HG02763 (cell line): Measurements from ENCODE around the gene HIPK2.
A peak's percentile ranks its signal among the peaks of the same experiment; 100 is the strongest.

ENCODE experiments used
- ATAC-seq: cut with Tn5 transposase; IDR thresholded peaks from one replicate; pipeline ENCODE4 v1.9.1; 2021; ENCODE audit warnings: mild to moderate bottlenecking, moderate library complexity; ENCODE audit not compliant: unreplicated experiment

Gene HIPK2

GRCh38 chr7:139699640-139700504, 77.9 kb downstream of the HIPK2 start:
- ATAC-seq = no peak

- no peak for ATAC-seq
Measured at GRCh38 chr7:139698844-139699243, 79.0 kb downstream of the HIPK2 start.

- ATAC-seq = no peak
Measured at GRCh38 chr7:139698278-139698677, 79.5 kb downstream of the HIPK2 start.

- ATAC-seq = no peak
Measured at GRCh38 chr7:139697056-139697455, 80.7 kb downstream of the HIPK2 start.

- no peak for ATAC-seq
Measured at GRCh38 chr7:139696552-139696951, 81.2 kb downstream of the HIPK2 start.

- ATAC-seq = no peak
Measured at GRCh38 chr7:139695588-139695987, 82.2 kb downstream of the HIPK2 start.

GRCh38 chr7:139695051-139695450, 82.7 kb downstream of the HIPK2 start:
- ATAC-seq = no peak

GRCh38 chr7:139694389-139694676, 83.5 kb downstream of the HIPK2 start:
- no peak for ATAC-seq

GRCh38 chr7:139693651-139694388, 84.0 kb downstream of the HIPK2 start:
- ATAC-seq = no peak

GRCh38 chr7:139692723-139693122, 85.1 kb downstream of the HIPK2 start:
- no peak for ATAC-seq

GRCh38 chr7:139691253-139691781, 86.5 kb downstream of the HIPK2 start:
- no peak for ATAC-seq

GRCh38 chr7:139687980-139688632, 89.7 kb downstream of the HIPK2 start:
- no peak for ATAC-seq

GRCh38 chr7:139687211-139687954, 90.4 kb downstream of the HIPK2 start:
- ATAC-seq = no peak

- peak; percentile 56 for ATAC-seq
Measured at GRCh38 chr7:139683137-139683921, 94.5 kb downstream of the HIPK2 start.

GRCh38 chr7:139682136-139683013, 95.4 kb downstream of the HIPK2 start:
- ATAC-seq = peak; percentile 36

GRCh38 chr7:139681812-139682135, 96.0 kb downstream of the HIPK2 start:
- no peak for ATAC-seq

GRCh38 chr7:139681463-139681755, 96.4 kb downstream of the HIPK2 start:
- ATAC-seq = no peak

- ATAC-seq = peak; percentile 31
Measured at GRCh38 chr7:139680676-139681462, 96.9 kb downstream of the HIPK2 start.
